GM21723 (cell line): ENCODE data around the gene KCNMA1.

Source experiments
- ATAC-seq: cut with Tn5 transposase; IDR thresholded peaks from one replicate; pipeline ENCODE4 v1.9.1; 2021; ENCODE audit warnings: mild to moderate bottlenecking, moderate library complexity; ENCODE audit not compliant: unreplicated experiment

The KCNMA1 gene

GRCh38 chr10:77261146-77261545 is 376.5 kb downstream of the KCNMA1 start:
- no peak for ATAC-seq

DNA sequence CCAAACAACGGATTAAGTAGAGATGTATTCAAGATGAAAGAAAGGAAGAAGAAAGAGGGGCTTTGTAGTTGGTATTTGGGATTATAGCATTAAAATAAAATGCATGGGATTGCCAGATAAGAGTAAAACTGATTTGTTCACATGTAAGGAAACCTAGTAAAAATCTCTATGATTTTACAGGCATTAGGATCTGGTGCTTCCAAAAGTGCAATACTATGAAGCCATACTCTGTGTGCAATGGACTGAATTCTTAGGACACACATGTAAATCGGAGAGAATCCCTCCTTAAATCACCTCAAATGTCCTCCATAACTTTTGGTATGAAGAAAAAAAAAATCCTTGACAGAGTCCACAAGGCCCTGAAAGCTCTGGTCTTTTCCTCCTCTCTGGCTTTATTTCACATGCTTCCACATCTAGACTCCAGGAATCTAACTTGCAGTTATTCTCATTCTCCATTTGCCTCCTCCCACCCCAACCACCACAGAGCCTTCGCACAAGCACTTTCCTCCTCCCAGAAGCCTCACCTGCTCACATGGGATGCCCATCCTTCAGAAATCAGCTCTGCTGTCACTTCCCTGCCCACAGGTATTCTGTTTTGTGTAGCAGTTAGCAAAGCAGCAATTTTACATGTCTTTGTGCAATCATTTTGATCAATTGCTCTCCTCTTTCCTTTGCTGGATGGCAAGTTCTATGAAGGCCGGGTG is 378.3 kb downstream of the KCNMA1 start:
- ATAC-seq: no peak

DNA sequence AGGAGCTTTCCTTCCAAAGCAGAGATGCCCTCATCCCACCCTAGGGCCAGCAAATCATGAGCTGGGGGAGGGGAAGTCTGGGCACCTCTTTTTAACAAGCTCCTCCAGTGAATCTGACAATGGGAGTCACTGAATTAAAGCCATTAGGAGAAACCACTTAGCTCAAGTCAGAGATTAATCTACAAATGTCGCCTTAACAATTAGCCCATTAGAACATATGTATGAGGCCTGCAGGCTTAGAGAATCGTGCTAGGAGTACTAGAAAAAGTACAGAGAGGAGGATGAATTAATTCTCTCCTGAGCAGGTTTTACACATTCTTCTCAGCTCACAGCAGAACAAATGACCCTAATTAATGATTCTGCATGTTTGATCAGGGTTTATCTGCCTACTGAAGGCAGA is 381.3 kb downstream of the KCNMA1 start:
- ATAC-seq: no peak

DNA sequence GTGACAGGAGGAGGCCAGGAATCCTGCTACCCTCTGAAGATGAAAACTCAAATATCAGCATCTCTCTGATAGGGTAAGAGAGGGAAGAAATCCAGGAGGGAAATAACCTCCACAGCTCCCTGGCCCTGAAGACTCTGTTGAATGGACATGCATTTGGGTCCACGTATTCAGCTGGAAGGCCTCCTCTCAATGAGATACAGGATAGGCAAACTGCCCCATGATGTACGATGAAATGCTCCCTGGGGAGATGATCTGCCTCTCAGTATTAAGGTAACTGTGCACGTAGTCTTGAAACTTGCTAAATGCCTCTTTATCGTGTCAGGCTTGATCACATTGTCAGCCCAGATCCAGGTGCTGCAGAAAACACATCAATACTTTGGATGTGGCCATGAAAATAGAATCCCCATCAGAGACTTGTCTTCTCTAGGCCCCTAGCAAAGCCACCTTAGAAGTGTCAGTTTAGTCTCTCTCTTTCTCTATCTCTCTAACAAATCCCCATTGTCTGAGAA is 384.0 kb downstream of the KCNMA1 start:
- ATAC-seq: no peak

- no peak for ATAC-seq
These were observed 384.5 kb downstream of the KCNMA1 start for GRCh38 chr10:77253147-77253545.

DNA sequence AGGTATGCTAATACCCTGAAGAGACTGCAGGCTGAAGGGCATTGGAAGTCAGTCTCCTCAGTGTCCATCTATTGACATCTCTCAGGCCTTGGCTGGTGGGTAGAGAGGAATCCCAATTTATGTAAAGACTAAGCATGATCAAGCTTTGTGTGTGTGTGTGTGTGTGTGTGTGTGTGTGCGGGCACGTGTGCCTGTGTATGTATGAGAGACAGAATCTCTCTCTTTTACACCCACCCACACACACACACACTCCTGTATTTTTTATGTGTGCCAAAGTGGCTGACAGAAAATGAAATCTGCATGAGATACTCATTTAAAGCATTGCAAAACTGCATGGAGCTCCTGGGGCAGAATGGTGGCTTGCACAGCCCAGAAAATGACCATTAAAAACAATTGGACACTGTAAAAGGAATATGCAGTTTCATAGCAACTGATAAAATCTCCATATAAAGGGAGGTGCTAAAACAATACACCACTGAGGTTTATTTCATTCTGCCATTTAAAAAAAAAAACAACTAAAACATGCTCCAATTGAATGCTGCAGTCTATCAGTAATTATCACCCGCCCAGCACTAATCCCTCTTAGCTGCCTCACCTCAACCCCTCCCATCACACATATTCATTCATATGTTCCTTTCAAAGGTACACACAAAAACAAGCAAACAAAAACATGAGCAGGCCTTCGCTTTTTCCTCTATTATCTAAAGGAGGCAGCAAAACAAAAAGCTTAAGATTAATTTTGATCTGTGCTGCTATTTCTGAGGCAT is 385.0 kb downstream of the KCNMA1 start:
- no peak for ATAC-seq

DNA sequence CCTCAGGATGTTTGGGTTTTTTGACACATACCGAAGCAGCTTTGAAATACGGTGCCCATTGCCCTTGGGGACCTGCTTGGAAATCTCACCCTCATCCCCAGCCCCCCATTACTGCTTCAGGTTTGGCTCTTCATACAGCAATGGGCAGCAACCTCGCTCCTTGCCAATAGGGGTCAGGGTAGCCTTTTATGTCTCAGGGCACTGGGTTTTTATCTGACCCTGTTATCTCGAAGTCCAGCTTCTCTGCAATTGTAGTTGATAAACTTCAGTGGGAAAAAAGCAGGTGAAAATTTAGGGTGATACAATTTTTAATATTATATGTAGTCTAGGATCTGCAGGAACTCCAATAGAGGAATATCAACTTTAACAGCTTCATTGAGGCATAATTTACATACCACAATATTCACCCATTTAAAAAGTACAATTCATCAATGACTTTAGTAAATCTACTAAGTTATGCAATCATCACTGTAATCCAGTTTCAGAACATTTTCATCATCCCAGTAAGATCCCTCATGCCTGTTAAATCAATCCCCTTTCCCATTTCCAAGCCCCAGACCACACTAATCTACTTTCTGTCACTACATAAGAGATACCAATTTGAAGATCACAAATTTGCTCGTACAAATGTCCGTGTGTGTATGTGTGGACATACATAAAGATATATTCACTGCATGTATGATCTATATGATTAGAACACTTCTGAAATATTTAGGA is 386.2 kb downstream of the KCNMA1 start:
- no peak for ATAC-seq

- no peak for ATAC-seq
These were observed 387.6 kb downstream of the KCNMA1 start for GRCh38 chr10:77249901-77250459.

- ATAC-seq: no peak
These were observed 389.4 kb downstream of the KCNMA1 start for GRCh38 chr10:77248104-77248790.

DNA sequence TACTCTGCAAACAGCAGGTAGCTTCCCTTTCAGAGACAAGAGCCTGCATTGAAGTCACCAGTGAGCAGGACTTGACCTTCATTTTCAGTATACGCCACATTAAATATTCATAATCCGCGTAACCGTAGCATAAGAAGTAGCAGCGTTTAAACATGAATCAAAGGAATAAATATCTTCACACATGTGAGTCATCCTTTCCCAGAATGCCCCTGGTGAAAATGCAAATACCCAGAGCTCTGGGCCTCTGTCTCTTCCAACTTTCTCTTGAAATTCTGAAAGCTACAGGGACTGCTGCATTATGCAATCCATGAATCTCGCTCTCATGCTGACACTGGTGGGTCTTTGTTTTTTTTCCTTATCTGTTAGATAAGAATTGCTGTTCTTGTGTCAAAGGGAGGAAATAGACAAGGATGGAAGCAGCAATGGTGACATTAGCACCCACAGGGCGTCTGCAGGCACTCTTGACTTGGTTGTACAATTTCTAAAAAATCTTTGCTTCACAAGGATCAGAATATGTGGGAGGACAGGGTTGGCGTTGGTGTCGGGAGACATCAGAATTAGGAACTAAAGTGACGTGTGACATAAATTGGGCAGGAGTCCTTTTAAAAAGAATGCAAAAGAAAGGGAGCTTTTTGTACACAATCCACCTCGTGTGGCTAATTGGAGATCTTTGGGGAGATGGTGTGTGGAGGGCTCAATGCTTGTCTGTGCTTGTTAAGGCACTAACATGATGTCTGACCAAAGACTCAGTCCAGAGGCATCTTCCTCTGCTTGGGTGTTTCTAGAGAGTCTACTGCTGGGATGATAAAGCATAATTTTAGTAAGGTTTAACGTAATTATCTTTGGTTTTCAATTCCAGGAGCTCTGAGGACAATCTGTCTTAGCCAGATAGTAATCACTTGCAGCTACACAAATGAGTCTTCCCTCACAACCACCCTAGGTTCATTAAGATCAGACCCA is 390.3 kb downstream of the KCNMA1 start:
- ATAC-seq: no peak

DNA sequence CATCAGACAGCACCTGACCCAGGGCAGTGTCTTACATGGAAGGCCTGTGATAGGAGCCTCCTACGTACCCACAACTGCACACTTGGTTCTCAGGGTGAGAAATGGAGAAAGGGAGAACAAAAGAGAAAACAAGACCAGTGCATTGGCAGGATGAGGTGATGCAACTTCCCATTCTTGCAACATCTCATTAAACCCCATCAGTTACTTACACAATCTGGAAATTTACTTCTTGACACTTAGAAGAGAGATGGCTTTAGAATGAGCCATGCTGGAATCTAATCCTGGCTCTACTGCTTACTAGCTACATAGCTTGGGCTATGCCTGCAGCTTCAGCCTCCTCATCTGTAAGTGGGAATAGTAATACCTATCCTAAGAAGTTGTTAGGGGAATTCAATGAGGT is 391.7 kb downstream of the KCNMA1 start:
- ATAC-seq: no peak

DNA sequence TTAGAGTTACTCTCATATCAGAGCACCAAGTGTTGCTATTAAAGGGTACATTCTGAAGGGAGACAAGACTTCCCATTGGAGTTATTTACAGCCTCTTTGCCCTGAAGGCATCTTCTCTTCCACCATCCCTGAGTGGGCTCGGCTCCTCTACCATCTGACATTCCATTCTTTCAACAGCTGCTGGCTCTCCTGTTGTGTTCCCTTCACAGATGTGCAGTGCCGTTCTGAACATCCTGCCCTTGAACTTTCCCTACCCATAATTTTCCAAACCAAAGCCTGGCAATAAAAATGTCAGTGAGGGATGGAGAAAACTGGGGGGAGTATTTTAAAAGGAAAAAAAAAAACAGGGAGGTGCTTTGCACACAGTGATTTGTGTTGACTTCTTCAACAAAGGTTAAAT is 392.9 kb downstream of the KCNMA1 start:
- ATAC-seq: no peak

DNA sequence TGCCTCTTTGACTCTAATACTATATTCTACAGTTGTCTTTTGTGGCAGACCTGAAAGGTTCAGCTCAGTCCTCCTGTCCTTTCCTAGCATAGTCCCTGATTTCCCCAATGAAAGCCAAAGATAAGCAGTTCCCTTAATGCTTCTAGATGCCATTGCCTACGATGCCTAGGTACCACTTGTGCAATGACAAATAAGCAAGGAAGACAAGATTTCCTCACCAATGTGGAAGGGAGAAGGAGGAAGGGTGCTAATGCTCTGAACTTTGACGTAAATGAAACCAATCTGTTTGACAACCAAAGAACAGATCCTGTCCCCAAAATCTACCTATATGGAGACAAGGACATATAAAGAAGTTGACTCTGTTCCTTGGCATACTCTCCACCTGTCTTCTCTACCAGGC is 393.3 kb downstream of the KCNMA1 start:
- no peak for ATAC-seq

DNA sequence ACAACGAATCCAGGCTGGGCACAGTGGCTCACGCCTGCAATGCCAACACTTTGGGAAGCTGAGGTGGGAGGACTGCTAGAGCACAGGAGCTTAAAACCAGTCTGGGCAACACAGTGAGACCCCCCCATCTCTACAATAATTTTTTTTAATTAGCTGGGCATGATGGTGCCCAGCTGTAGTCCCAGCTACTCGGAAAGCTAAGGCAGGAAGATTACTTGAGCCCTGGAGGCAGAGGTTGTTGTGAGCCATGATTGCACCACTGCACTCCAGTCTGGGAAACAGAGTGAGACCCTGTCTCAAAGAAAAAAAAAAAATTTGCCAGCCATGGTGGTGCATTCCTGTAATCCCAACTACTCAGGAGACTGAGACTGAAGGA is 396.3 kb downstream of the KCNMA1 start:
- no peak for ATAC-seq

DNA sequence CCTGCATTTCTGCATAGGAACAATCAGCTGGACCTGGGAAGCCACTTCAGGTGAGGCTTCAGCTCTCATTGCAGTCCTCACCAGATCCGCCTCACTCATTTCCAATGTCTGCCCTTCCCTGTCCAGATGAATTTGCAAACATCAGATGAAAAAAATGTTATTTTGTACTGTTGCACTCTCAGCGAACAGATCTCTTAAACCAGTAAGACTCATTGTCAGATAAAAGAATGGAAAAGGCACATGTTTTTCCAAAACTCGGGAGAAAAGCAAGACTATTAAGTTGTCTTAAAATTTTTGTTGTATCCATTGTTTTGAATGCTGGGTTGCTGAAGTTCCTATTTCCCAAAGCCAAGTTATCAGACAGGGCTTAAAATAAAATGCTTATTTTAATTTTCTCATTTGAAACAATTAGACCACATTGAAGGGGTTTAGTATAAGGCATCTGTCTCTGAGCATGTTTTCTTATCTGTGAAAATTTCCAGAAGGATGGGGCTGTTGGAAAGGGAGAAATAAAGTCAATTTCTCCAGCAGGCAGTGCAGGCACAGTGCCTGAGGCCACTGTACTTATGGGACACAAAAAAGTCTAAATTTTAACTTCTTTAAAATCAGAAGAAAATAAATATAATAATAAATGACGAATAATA is 396.8 kb downstream of the KCNMA1 start:
- ATAC-seq: no peak

DNA sequence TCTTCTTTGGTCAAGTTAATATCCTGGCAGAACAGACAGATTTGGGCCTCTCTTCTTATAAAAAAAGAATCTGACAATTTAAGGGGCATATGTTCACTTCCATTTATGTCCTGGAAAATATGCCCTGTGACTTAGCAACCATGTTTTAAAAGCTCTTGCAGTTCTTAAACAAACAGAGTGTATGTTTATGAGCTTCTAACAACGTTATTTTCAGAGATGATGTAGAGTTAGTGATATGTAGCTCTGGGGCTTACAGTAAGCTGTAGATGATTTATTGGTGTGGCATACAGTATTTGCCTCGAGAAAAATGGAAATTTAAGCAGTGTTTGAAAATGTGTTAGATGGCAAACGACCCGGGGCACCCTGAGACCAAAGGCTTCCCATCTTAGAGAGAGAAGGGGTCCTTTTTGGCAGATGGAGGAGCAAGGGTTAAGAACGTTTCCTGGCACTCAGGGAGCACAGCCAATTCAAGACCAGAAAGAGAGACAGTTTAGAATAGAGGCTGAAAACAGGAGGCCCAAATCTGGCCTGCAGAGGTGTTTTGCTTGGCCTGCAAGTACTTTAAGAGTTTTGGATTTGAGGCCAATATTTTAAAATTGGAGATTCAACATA is 397.5 kb downstream of the KCNMA1 start:
- ATAC-seq: no peak

DNA sequence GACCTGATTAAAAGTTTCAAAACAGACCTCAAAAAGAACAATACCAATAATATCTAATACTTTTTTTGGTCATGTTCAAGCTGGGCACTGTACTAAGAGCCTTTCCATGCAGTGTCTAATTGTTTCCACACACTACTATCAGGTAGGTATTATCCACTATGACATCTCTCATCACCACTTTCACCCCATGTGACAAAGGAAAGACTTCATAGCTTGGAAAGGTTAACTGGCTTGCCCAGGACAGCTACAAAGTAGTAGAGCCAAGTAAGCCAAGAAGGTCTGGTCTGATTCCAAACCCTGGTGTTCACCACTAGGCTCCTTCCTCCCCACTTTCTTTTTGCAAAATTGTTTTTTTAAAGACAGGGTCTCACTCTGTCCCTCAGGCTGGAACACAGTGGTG is 400.5 kb downstream of the KCNMA1 start:
- ATAC-seq: no peak

GRCh38 chr10:77236700-77237099 is 400.9 kb downstream of the KCNMA1 start:
- no peak for ATAC-seq

DNA sequence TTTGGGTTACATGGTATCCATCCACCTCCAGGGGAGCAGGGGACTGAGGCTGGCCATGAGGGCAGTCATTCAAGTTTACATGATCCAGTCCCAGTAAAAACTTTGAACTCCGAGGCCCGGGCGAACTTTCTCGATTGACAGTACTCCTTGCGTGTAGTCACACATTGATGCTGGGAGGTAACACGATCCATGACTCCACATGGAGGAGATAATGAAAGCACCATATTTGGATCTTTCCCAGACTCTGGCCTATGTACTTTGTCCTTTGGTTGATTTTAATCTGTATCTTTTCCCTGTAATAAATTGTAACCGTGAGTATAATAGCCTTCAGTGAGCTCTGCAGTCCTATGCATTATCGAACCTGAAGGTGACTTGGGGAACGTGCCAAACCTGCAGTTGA is 401.6 kb downstream of the KCNMA1 start:
- no peak for ATAC-seq
